ENCODE measurements around the gene TRPM2. TPM values are rescaled to one million over a fixed set of nuclear protein-coding genes. Genes with fewer than 3 reads are reported as not detected.

Gene TRPM2
- total RNA-seq, 1 experiment from 2014 or later = 0.26 TPM

- in situ Hi-C loops (cut with HindIII; ENCODE audit: low pct_unique_long_range_greater_than_20kb, low sequenced_read_pairs) (no loop called here), intact Hi-C loops (cut with micrococcal nuclease; ENCODE audit: unreplicated experiment) (no loop called here)
- no peak overlapping the region for H3K4me3 ChIP-seq (ENCODE audit: low read depth in 2 of 2, low read length in 2 of 2)
- ATAC-seq = no peak
- no peaks in the 10 kb centered on the region; the same call in 1 of the 2 replicates for H3K36me3 ChIP-seq (ENCODE audit: control insufficient read depth, insufficient read depth, low read length)
- H3K4me1 ChIP-seq (ENCODE audit: control insufficient read depth, insufficient read depth, low read length) = no peaks in the 10 kb centered on the region
- POLR2A ChIA-PET = no interaction called here
- no TSS peak for BruUV-seq (replicated peaks)
- no peaks in the 10 kb centered on the region; the same call in 1 of the 2 replicates for H3K9me3 ChIP-seq (ENCODE audit: control insufficient read depth, insufficient read depth, low read depth, low read length)
- TF ChIP-seq POLR2AphosphoS5 (IDR thresholded peaks at IDR 0.05; ENCODE audit: low read depth, low read length) = no peak
- TF ChIP-seq CTCF (IDR thresholded peaks at IDR 0.05) = no peak
- no peak for TF ChIP-seq REST (IDR thresholded peaks at IDR 0.05; ENCODE audit: insufficient read depth in 1 of 2, low read depth in 2 of 2, low read length in 1 of 2)
- no peak for TF ChIP-seq SIN3A (IDR thresholded peaks at IDR 0.05; ENCODE audit: borderline replicate concordance, insufficient read depth, low read depth, low read length)
- no peak for TF ChIP-seq TCF7L2 (IDR thresholded peaks at IDR 0.05; ENCODE audit: low read depth, low read length)
- no peaks in the 10 kb centered on the region for H3K27me3 ChIP-seq (ENCODE audit: control insufficient read depth, insufficient read depth, low read length)
- H3K27ac ChIP-seq (ENCODE audit: low read length) = no peak overlapping the region
- no peak for DNase-seq (ENCODE audit: low read depth, low spot score)
- CTCF ChIA-PET = no interaction called here
Observed at GRCh38 chr21:44427241-44428120, 74.1 kb downstream of the TRPM2 start.

- ChIA-PET POLR2A (no interaction called here), CTCF (no interaction called here)
- H3K36me3 ChIP-seq (ENCODE audit: control insufficient read depth, insufficient read depth, low read length) = no peaks in the 10 kb centered on the region; the same call in 1 of the 2 replicates
- no peaks in the 10 kb centered on the region for H3K27me3 ChIP-seq (ENCODE audit: control insufficient read depth, insufficient read depth, low read length)
- TF ChIP-seq SIN3A (IDR thresholded peaks at IDR 0.05; ENCODE audit: borderline replicate concordance, insufficient read depth, low read depth, low read length) (no peak), REST (IDR thresholded peaks at IDR 0.05; ENCODE audit: insufficient read depth in 1 of 2, low read depth in 2 of 2, low read length in 1 of 2) (no peak), CTCF (IDR thresholded peaks at IDR 0.05) (no peak), POLR2AphosphoS5 (IDR thresholded peaks at IDR 0.05; ENCODE audit: low read depth, low read length) (no peak), TCF7L2 (IDR thresholded peaks at IDR 0.05; ENCODE audit: low read depth, low read length) (no peak)
- DNase-seq (ENCODE audit: low read depth, low spot score) (no peak), ATAC-seq (peak; percentile 51; the same call in 1 of the 2 replicates)
- no TSS peak for BruUV-seq (replicated peaks)
- no peaks in the 10 kb centered on the region; the same call in 1 of the 2 replicates for H3K9me3 ChIP-seq (ENCODE audit: control insufficient read depth, insufficient read depth, low read depth, low read length)
- no peak overlapping the region for H3K4me3 ChIP-seq (ENCODE audit: low read depth in 2 of 2, low read length in 2 of 2)
- in situ Hi-C loops (cut with HindIII; ENCODE audit: low pct_unique_long_range_greater_than_20kb, low sequenced_read_pairs) (no loop called here), intact Hi-C loops (cut with micrococcal nuclease; ENCODE audit: unreplicated experiment) (no loop called here)
- no peak overlapping the region for H3K27ac ChIP-seq (ENCODE audit: low read length)
- no peaks in the 10 kb centered on the region for H3K4me1 ChIP-seq (ENCODE audit: control insufficient read depth, insufficient read depth, low read length)
Observed at GRCh38 chr21:44428281-44428960, 75.0 kb downstream of the TRPM2 start.
